NCI-H774 (cell line): ENCODE measurements around the gene AMPD2.
A peak's percentile ranks its signal among the peaks of the same experiment; 100 is the strongest.

Experiments used
- DNase-seq: peaks from one replicate; lab custom pipeline; 2025; lab: John Stamatoyannopoulos, UW

AMPD2 gene

DNA sequence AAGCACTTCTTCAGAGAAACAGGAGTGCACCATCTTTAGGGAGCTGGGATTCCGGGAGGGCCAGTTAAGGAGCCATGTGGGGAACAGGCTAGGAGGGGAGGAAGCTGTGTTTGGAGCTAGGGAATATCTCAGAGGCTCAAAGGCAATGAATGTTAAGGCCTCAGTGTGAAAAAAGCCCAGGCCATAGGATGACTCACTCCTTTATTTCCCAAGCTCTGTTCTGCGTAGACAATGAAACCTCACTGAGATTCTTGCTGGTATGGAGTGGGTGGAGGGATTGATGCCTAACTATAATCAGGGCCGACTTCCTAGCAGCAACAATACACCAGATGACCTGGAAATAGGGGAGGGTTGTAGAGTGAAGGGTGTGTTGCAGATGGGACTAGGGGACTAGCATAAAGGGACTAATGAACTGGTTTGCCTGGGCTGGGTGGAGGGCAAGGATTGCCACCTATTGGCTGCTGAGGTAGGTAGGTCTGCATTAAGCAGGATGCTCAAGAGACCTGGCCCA, 2.3 kb upstream of the AMPD2 start:
- DNase-seq, result no peak

DNA sequence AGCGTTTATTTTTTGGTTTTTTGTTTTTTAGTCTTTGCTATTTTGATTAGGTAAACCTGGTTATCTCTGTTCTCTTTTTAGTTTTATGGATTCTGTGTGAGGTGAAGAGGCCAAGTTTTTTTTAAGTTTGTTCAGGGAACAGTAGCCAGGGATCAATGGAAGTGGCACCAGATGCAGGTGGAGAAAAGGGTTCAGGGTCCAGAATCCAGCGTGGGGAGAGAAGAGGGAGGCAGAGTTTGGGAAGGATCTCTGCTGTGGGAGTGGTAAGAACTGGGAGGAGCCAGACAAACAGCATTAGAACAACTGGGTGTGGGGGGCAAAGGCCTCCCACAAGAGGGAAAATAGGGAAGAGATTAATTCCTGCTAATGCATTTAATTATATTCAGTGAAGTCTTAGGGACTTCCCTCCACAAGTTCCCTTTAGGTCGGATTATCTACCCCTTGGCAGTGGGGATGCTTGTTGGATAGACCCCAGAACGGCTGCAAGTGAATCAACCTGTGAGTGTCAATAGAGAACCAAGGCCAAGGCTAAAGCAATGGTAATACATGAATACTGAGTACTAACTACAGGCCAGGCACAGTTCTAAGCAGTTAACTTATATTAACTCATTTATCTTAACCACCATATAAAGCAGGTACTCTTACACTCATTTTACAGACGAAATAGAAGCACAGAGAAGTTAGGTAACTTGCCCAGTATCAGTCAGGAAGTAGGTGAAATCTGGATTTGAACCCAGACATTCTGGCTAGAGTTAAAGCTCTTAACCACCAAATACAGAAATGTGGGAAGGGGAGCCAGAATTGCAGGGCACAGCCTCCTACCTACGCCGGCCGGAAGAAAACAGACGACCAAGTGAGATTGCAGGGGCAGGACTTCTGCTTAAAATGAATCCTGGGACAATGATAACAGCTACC, 719 bp upstream of the AMPD2 start:
- no peak for DNase-seq

GRCh38 chr1:109620401-109620791, 759 bp downstream of the AMPD2 start:
- no peak for DNase-seq

DNA sequence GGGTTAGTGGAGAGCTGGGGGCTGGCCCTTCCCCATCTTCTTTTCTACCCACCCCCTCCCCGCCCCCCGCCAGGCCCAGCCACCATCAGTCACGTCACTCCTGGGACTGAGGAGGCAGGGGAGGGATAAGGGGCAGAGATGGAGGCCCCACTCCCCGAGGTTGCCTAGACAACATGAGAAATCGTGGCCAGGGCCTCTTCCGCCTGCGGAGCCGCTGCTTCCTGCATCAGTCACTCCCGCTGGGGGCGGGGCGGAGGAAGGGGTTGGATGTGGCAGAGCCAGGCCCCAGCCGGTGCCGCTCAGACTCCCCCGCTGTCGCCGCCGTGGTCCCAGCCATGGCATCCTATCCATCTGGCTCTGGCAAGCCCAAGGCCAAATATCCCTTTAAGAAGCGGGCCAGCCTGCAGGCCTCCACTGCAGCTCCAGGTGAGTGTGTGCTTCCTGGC, 1.2 kb downstream of the AMPD2 start:
- DNase-seq, result peak; percentile 79

DNA sequence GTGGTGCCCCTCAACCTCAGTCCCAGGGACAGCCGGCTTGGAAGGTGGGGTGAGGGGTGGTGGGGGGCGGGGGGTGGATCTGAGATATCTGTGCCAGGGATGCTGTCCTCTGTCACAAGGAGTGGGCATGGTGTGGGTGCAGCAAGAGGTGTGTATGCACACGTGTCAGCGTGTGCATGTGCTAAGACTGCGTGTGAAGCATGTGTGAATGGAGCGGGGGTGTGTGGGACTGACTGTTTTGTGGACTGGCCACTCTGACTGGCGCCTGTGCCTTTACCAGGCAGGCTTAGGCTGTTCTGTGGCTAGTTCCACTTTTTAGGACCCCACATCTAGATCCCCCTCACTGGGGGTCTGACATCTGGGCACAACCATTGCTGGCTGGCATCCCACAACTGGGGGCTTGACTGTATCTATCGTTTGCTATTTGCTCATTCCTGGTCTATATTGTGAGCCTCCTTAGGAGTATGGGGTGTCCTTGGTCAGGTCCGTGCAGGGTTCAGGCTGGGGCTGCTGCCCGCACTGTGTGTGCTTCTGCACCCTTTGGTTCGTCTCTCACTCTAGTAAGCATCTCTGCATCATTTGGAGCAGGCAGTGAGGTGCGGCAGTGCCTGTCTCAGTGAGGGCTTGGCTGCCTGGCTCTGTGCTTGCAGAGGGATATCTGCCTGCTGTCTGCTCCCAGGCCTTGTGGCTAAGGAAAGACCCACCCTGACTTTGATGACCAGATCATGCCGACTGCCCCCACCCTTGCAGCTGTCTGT, 1.9 kb downstream of the AMPD2 start:
- DNase-seq, result no peak

GRCh38 chr1:109622137-109622892, 2.7 kb downstream of the AMPD2 start:
- DNase-seq, result no peak

DNA sequence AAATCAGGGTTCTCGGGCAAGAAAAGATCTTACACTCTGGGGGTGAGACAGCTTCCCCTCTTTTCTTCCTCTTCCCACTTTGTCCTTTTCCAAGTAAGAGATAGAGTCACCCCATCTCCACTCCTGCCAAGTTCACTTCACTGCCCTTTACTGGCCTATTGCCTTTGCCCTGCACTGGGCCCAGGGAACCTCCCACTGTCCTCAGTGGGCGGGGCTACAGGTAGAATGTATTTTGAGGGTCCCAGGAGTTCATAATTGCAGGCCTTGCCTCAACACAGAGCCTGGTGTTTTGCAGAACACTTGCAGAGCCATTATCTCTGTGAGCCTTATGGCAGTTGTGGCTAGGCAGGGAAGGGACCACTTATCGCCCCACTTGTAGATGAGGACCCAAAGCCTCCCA, 3.3 kb downstream of the AMPD2 start:
- no peak for DNase-seq

GRCh38 chr1:109623601-109624161, 4.0 kb downstream of the AMPD2 start:
- no peak for DNase-seq

DNA sequence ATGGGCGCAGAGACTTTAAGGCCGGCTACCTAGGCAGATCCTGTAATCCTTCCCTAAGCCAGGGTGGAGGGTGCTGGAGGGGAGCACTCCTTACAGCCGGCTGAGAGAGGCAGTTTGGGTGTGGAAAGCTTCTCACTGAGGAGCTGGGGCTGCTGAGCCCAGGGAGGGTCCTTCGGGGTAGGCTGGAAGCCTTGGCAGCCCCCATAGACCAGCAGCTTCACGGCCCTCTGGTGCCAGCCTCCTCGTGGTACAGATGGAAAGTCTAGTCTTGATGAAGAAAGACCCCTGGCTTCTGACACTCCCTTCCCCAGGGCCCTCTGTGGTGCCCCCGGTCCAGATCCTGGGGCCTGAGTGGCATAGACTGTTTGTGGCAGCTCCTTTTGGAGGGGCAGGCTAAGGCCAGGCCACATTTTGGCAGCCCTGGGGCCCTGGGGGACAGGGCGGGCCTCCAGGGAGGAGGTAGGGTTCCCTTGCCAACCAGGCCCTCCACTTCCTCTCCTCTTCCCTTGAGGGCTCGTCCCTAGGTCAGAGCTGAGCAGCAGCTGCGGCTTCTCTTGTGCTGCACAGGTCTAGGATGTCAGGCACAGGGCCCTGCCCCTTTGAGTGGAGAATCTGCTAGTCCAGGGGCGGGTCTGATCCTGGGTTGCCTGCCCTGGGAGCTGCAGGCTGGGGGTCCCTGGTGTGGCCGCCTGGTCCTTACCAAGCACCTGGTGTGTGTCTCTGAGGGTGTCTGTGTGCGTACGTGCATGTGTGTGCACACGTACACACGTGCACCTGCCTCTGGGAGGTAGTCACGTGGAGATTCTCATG, 4.8 kb downstream of the AMPD2 start:
- DNase-seq, result no peak

- no peak for DNase-seq
Observed at GRCh38 chr1:109625176-109625575, 5.5 kb downstream of the AMPD2 start.

DNA sequence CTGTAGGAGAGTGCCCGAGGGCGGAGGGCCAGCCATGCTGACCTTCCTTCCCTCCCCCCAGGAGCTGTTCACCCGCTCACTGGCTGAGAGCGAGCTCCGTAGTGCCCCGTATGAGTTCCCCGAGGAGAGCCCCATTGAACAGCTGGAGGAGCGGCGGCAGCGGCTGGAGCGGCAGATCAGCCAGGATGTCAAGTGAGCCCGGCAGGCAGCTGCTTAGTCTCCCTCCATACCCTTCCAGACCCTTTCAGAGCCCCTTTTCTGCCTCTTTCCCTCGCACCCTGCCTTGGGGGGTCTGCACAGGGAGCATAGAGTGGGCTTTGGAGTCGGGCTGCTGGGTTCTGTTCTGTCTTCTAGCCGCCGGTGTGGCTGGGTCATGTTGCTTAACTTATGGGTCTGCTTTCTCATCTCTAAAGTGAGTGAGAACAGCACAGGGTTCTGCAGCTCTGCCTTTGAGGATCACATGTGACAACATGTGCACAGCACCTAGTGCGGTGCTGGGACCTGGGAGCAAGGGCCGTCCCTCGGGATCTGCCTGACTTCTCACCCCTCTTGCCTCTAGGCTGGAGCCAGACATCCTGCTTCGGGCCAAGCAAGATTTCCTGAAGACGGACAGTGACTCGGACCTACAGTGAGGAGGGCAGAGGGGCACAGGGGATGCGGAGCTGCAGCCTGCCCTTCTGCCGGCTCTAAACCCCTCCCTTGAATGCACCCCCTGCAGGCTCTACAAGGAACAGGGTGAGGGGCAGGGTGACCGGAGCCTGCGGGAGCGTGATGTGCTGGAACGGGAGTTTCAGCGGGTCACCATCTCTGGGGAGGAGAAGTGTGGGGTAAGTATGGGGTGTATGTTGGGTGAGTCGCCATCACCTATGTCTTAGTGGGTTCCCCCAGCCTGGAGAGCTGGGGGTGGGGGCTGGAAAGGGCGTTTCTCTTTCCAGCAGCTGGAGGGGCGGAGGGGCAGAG, 6.2 kb downstream of the AMPD2 start:
- DNase-seq, result no peak

DNA sequence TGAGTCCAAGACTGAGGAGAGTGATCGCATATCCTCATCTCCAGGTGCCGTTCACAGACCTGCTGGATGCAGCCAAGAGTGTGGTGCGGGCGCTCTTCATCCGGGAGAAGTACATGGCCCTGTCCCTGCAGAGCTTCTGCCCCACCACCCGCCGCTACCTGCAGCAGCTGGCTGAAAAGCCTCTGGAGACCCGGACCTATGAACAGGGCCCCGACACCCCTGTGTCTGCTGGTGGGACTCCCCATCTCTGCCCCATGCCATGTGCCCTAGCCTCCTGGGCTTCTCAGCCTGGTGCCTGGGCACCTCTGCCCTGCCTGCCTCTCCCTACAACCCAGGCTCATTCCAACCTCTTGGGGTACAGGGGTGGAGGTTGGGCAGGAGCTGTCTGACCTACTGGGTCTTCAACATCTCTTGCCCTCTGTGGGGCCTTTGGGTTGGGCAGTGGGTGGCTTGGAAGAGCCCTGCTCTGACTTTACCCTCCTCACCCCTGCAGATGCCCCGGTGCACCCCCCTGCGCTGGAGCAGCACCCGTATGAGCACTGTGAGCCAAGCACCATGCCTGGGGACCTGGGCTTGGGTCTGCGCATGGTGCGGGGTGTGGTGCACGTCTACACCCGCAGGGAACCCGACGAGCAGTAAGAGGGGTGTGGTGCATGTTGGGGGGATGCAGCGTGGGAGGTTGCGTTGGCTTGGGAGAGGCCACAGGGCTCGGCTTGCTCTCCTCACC, 7.2 kb downstream of the AMPD2 start:
- no peak for DNase-seq

- DNase-seq, result no peak
Observed at GRCh38 chr1:109627692-109628399, 8.2 kb downstream of the AMPD2 start.

- no peak for DNase-seq
Observed at GRCh38 chr1:109628540-109629321, 9.1 kb downstream of the AMPD2 start.

- no peak for DNase-seq
Observed at GRCh38 chr1:109629372-109630030, 9.9 kb downstream of the AMPD2 start.

- no peak for DNase-seq
Observed at GRCh38 chr1:109630081-109630897, 10.7 kb downstream of the AMPD2 start.
